ENCODE measurements around the gene TCP11L1. TPM values are rescaled to one million over a fixed set of nuclear protein-coding genes. Genes with fewer than 3 reads are reported as not detected.
A peak's percentile ranks its signal among the peaks of the same experiment; 100 is the strongest.

Gene TCP11L1
- 10 to 100 TPM in 7 of 9 donors, 1 to 10 TPM in 2; 5.4 to 35.2 (median 14.1) TPM for total RNA-seq
- 1 to 10 TPM; 3.0 to 8.8 (median 5.5) TPM for polyA plus RNA-seq
- long read RNA-seq, donor 1 = 0 reads
- long read RNA-seq, donor 2, partial matches to known transcripts = 0 of 1 reads
- long read RNA-seq, donor 2, other reads (novel, unspliced or antisense) = 0 of 1 reads
- long read RNA-seq, donor 3, partial matches to known transcripts = 35 of 44 reads
- long read RNA-seq, donor 3, other reads (novel, unspliced or antisense) = 8 of 44 reads
- long read RNA-seq, donor 4, partial matches to known transcripts = 1 of 6 reads
- long read RNA-seq, donor 4, other reads (novel, unspliced or antisense) = 2 of 6 reads
- long read RNA-seq, donor 5, transcript TCP11L1-201 (10 exons, 2,817 nt) = major isoform, 5 of 10 reads
- long read RNA-seq, donor 5, partial matches to known transcripts = 1 of 10 reads
- long read RNA-seq, donor 5, other reads (novel, unspliced or antisense) = 4 of 10 reads
- long read RNA-seq, donor 6, partial matches to known transcripts = 1 of 2 reads
- long read RNA-seq, donor 6, other reads (novel, unspliced or antisense) = 1 of 2 reads
- long read RNA-seq, donor 7, partial matches to known transcripts = 24 of 24 reads
- long read RNA-seq, donor 7, other reads (novel, unspliced or antisense) = 0 of 24 reads
- long read RNA-seq, donor 8, partial matches to known transcripts = 0 of 1 reads
- long read RNA-seq, donor 8, other reads (novel, unspliced or antisense) = 0 of 1 reads
- long read RNA-seq, donor 9 = 0 reads
- long read RNA-seq, donor 10, partial matches to known transcripts = 0 of 1 reads
- long read RNA-seq, donor 10, other reads (novel, unspliced or antisense) = 0 of 1 reads

- Histone ChIP-seq H3K27ac (peak within 1 kb of the TSS; percentile 70 to 97 (median 93)), H3K9me3 (replicated peaks in 1 of 3) (no peaks in the 10 kb centered on the region), H3K4me1 (replicated peaks in 1 of 2) (peaks cover 6 to 10% of the 10 kb centered on the region in 2 donors), H3K27me3 (no peaks in the 10 kb centered on the region), H3K4me3 (peak within 1 kb of the TSS; percentile 37 to 90 (median 68)), H3K36me3 (replicated peaks in 1 of 2) (peaks cover 0 to 12% of the 10 kb centered on the region in 2 donors)
- DNase-seq = peak; percentile 71 to 95 (median 92)
- WGBS, 4 donors = 0 to 1% (median 0%) methylated on average over 23 to 84 of the region's 84 CpGs
- intact Hi-C loops (cut with DNase I) = no loop called here
- TF ChIP-seq POLR2A (IDR thresholded peaks at IDR 0.05) = peak; percentile 69 to 72
- TF ChIP-seq, protein P1, sequence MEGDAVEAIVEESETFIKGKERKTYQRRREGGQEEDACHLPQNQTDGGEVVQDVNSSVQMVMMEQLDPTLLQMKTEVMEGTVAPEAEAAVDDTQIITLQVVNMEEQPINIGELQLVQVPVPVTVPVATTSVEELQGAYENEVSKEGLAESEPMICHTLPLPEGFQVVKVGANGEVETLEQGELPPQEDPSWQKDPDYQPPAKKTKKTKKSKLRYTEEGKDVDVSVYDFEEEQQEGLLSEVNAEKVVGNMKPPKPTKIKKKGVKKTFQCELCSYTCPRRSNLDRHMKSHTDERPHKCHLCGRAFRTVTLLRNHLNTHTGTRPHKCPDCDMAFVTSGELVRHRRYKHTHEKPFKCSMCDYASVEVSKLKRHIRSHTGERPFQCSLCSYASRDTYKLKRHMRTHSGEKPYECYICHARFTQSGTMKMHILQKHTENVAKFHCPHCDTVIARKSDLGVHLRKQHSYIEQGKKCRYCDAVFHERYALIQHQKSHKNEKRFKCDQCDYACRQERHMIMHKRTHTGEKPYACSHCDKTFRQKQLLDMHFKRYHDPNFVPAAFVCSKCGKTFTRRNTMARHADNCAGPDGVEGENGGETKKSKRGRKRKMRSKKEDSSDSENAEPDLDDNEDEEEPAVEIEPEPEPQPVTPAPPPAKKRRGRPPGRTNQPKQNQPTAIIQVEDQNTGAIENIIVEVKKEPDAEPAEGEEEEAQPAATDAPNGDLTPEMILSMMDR (IDR thresholded peaks at IDR 0.05) = no peak
Measured at GRCh38 chr11:33039274-33040032, at the start of gene TCP11L1. Gene TCP11L1, plus strand, starts transcription at chr11:33039572. Its CDS starts 4,202 bp downstream, at chr11:33043774.

GRCh38 chr11:32990481-32990880 lies 48.9 kb upstream of the TCP11L1 start:
- intact Hi-C loops (cut with DNase I) = no loop called here
- DNase-seq = no peak
- Histone ChIP-seq H3K27me3 (no peaks in the 10 kb centered on the region), H3K27ac (no peak overlapping the region), H3K4me1 (replicated peaks in 1 of 2) (no peaks in the 10 kb centered on the region), H3K4me3 (no peak overlapping the region), H3K9me3 (replicated peaks in 1 of 3) (peaks cover 0 to 8% (median 0%) of the 10 kb centered on the region in 3 donors), H3K36me3 (replicated peaks in 1 of 2) (no peaks in the 10 kb centered on the region)
- 0 to 96% (median 46%) methylated on average over 1 of the region's 1 CpG for WGBS, 4 donors
- TF ChIP-seq, protein P1 (IDR thresholded peaks at IDR 0.05) = no peak
- no peak for TF ChIP-seq POLR2A (IDR thresholded peaks at IDR 0.05)

- WGBS, 4 donors = 77 to 93% (median 85%) methylated on average over 3 of the region's 3 CpGs
- Histone ChIP-seq H3K4me1 (replicated peaks in 1 of 2) (no peaks in the 10 kb centered on the region), H3K27me3 (no peaks in the 10 kb centered on the region), H3K9me3 (replicated peaks in 1 of 3) (peaks cover 0 to 8% (median 0%) of the 10 kb centered on the region in 3 donors), H3K27ac (no peak overlapping the region), H3K36me3 (replicated peaks in 1 of 2) (no peaks in the 10 kb centered on the region), H3K4me3 (no peak overlapping the region)
- TF ChIP-seq, protein P1 (IDR thresholded peaks at IDR 0.05) = no peak
- TF ChIP-seq POLR2A (IDR thresholded peaks at IDR 0.05) = no peak
- intact Hi-C loops (cut with DNase I) = no loop called here
- DNase-seq = no peak
Measured at GRCh38 chr11:32991427-32991826, 47.9 kb upstream of the TCP11L1 start.
